Left lung (tissue), 10 donors: ENCODE measurements around the gene SLC12A1. TPM values are rescaled to one million over a fixed set of nuclear protein-coding genes. Genes with fewer than 3 reads are reported as not detected.

Experiments used
- ATAC-seq: fragments of 200-7000 bp; cut with Tn5 transposase; one replicate; pipeline ENCODE4 v1.9.1; 2020; ENCODE audit warnings: moderate library complexity
- DNase-seq, 4 donors: peaks; one replicate each; pipeline ENCODE4 v3.0.0-alpha.2; 2013 to 2020
- H3K27ac ChIP-seq, 2 donors: fragments of 200-600 bp; sonication (generic) in 1 of 2; one replicate each; pipeline versions ENCODE4 v1.5.0 to v1.8.0; 2020 to 2021
- H3K27me3 ChIP-seq, 2 donors: fragments of 200-600 bp; sonication (generic) in 1 of 2; one replicate each; pipeline versions ENCODE4 v1.5.0 to v1.8.0; 2020 to 2021
- H3K36me3 ChIP-seq, 2 donors: fragments of 200-600 bp; sonication (generic) in 1 of 2; one replicate each; pipeline versions ENCODE4 v1.5.0 to v1.8.0; 2020 to 2021
- H3K4me1 ChIP-seq, 2 donors: fragments of 200-600 bp; one replicate each; pipeline ENCODE4 v1.8.0; 2021
- H3K4me3 ChIP-seq, 2 donors: fragments of 200-600 bp; sonication (generic) in 1 of 2; one replicate each; pipeline versions ENCODE4 v1.5.0 to v1.8.0; 2020 to 2021; ENCODE audit warnings: mild to moderate bottlenecking in 1 of 2
- H3K9me3 ChIP-seq, 2 donors: fragments of 200-600 bp; sonication (generic) in 1 of 2; one replicate each; pipeline versions ENCODE4 v1.5.0 to v1.8.0; 2020 to 2021
- intact Hi-C, 2 donors: fragments of 100-400 bp; cut with DNase I; formaldehyde crosslinking; loops; one replicate each; pipeline versions ENCODE4 v1.11.2 to v1.14.2; 2022
- polyA plus RNA-seq, 6 donors: library from polyadenylated mRNA; unstranded; fragments of 120-200 nt; gene quantifications; one replicate each; pipeline ENCODE4 v1.2.1, GENCODE V29; 2013; ENCODE audit not compliant: insufficient read length in 6 of 6
- total RNA-seq, 2 donors: library from RNA; stranded (reverse); fragmentation: NEBNext Ultra II Directional; extraction: Animal tissue kit (Norgen Biotek cat#: 25700); gene quantifications; one replicate each; pipeline ENCODE4 v1.2.1, GENCODE V29; 2021
- TF ChIP-seq, protein P1 (sequence below), 2 donors: fragments of 200-600 bp; sonication (generic) in 1 of 2; IDR thresholded peaks; one replicate each; pipeline versions ENCODE4 v1.5.0 to v1.8.0; 2021; ENCODE audit warnings: antibody characterized with exemption in 2 of 2
- donor health status: DM: no; HTN: yes; CAD: no.
- donor health status: DM: no; HTN: no; CAD: no.

The SLC12A1 gene
- total and polyA plus RNA-seq, 8 donors = 0.26 to 3.6 (median 0.83) TPM; not detected in 2

GRCh38 chr15:48233246-48233645 is 27.1 kb downstream of the SLC12A1 start:
- TF ChIP-seq, protein P1, sequence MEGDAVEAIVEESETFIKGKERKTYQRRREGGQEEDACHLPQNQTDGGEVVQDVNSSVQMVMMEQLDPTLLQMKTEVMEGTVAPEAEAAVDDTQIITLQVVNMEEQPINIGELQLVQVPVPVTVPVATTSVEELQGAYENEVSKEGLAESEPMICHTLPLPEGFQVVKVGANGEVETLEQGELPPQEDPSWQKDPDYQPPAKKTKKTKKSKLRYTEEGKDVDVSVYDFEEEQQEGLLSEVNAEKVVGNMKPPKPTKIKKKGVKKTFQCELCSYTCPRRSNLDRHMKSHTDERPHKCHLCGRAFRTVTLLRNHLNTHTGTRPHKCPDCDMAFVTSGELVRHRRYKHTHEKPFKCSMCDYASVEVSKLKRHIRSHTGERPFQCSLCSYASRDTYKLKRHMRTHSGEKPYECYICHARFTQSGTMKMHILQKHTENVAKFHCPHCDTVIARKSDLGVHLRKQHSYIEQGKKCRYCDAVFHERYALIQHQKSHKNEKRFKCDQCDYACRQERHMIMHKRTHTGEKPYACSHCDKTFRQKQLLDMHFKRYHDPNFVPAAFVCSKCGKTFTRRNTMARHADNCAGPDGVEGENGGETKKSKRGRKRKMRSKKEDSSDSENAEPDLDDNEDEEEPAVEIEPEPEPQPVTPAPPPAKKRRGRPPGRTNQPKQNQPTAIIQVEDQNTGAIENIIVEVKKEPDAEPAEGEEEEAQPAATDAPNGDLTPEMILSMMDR (IDR thresholded peaks at IDR 0.05) = no peak
- Histone ChIP-seq H3K36me3 (no peaks in the 10 kb centered on the region), H3K27ac (no peak overlapping the region), H3K27me3 (no peaks in the 10 kb centered on the region), H3K4me1 (no peaks in the 10 kb centered on the region), H3K9me3 (no peaks in the 10 kb centered on the region), H3K4me3 (no peak overlapping the region)
- ATAC-seq (no peak), DNase-seq (no peak)
- intact Hi-C loops = loop anchor here in 1 of 2 donors (10.0 kb wide), 1 partner anchor 58 kb away; the partner anchor contains the start of gene MYEF2

DNA sequence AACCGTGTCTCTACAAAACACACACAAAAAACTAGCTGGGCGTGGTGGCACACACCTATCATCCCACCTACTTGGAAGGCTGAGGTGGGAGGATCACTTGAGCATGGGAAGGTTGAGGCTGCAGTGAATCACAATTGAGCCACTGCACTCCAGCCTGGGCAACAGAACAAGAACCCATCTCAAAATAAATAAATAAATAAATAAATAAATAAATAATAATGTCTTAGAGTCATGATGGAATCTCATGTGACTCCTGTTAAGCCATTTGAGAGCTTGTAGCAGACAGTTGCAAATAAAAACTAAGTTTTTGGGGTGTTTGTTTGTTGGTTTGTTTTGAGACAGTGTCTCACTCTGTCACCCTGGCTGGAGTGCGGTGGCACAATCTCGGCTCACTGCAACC is 33.2 kb downstream of the SLC12A1 start:
- H3K4me1 ChIP-seq = no peaks in the 10 kb centered on the region
- H3K9me3 ChIP-seq = no peaks in the 10 kb centered on the region
- no peak overlapping the region for H3K4me3 ChIP-seq
- ATAC-seq = no peak
- H3K27ac ChIP-seq = no peak overlapping the region
- intact Hi-C loops = loop anchor here in 1 of 2 donors (10.0 kb wide), 1 partner anchor 65 kb away; the partner anchor contains the start of gene MYEF2
- no peak for DNase-seq
- TF ChIP-seq, protein P1 (IDR thresholded peaks at IDR 0.05) = no peak
- no peaks in the 10 kb centered on the region for H3K36me3 ChIP-seq
- H3K27me3 ChIP-seq = no peaks in the 10 kb centered on the region

DNA sequence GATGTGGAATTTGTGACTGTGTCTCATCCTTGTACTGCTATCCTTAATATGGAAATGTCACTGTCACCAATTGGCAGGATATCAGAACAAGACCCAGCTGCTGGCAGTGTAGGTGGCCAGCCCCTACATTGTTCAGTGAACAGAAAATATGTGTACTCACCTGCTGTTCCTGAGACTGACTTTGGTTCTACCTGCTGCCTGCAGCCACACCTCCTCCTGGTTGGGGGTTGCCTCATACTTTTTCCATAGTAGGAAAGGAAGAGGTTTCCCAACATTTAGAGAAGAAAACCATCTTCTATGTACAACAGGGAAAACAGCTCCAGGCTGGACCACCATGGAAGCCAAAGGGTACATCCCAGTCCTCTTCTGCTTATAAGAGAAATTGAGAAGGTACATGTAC is 35.9 kb downstream of the SLC12A1 start:
- no peak overlapping the region for H3K4me3 ChIP-seq
- H3K27me3 ChIP-seq = no peaks in the 10 kb centered on the region
- H3K36me3 ChIP-seq = no peaks in the 10 kb centered on the region
- no peak overlapping the region for H3K27ac ChIP-seq
- no peaks in the 10 kb centered on the region for H3K9me3 ChIP-seq
- ATAC-seq (no peak), DNase-seq (no peak)
- TF ChIP-seq, protein P1 (IDR thresholded peaks at IDR 0.05) = no peak
- H3K4me1 ChIP-seq = no peaks in the 10 kb centered on the region
- intact Hi-C loops = no loop called here

GRCh38 chr15:48242535-48242934 is 36.4 kb downstream of the SLC12A1 start:
- no peak overlapping the region for H3K4me3 ChIP-seq
- H3K4me1 ChIP-seq = no peaks in the 10 kb centered on the region
- H3K27ac ChIP-seq = no peak overlapping the region
- intact Hi-C loops = no loop called here
- ATAC-seq = no peak
- no peaks in the 10 kb centered on the region for H3K9me3 ChIP-seq
- TF ChIP-seq, protein P1 (IDR thresholded peaks at IDR 0.05) = no peak
- no peaks in the 10 kb centered on the region for H3K36me3 ChIP-seq
- no peaks in the 10 kb centered on the region for H3K27me3 ChIP-seq
- DNase-seq = no peak

GRCh38 chr15:48244921-48245320 is 38.8 kb downstream of the SLC12A1 start:
- intact Hi-C loops = no loop called here
- no peaks in the 10 kb centered on the region for H3K27me3 ChIP-seq
- TF ChIP-seq, protein P1 (IDR thresholded peaks at IDR 0.05) = no peak
- no peaks in the 10 kb centered on the region for H3K4me1 ChIP-seq
- no peak for ATAC-seq
- no peak for DNase-seq
- no peaks in the 10 kb centered on the region for H3K9me3 ChIP-seq
- no peak overlapping the region for H3K4me3 ChIP-seq
- no peaks in the 10 kb centered on the region for H3K36me3 ChIP-seq
- H3K27ac ChIP-seq = no peak overlapping the region
